NCI-H2029 (cell line): ENCODE measurements around the gene FIBIN.

ENCODE experiments used
- DNase-seq: peaks from one replicate; lab custom pipeline; 2025; lab: John Stamatoyannopoulos, UW

Gene FIBIN

GRCh38 chr11:27022659-27023251 is 28.8 kb downstream of the FIBIN start:
- DNase-seq = no peak

- DNase-seq = no peak
Measured at GRCh38 chr11:27024865-27025264, 31.0 kb downstream of the FIBIN start.

- DNase-seq = no peak
Measured at GRCh38 chr11:27025312-27025955, 31.5 kb downstream of the FIBIN start.

DNA sequence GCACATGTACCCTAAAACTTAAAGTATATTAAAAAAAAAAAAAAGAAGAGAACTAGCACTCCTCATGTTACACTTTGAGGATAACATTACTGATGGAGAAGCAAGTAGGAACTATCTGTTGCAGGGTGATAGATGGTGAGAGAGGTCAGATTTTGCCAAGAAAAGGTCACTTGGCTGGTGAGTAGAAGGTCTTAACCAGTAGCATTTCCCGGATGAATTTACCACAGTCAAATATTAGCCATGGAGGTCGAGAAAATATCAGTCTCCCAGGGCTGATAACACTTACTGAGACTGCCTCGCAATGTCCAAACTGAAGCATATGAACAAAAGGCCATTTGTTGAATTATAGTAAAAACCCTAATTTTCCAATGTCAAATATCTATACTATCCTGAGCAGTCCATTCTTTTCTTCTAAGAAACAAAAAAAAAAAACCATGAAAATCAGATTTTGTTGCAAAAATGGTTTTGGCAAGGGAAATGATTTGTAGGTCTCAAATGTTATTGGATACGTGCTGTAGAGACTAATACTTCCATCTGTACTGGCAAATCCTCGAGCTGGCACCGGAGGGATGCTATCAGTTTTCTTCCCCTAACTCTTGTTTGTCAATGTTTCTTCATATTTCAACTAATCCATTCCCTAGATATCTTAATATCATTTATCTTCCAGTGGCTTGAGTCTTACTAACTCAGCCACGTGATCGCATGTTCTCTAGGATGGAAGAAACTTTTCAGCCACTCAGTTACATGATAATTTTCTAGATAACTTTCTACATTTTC is 32.2 kb downstream of the FIBIN start:
- DNase-seq = no peak

DNA sequence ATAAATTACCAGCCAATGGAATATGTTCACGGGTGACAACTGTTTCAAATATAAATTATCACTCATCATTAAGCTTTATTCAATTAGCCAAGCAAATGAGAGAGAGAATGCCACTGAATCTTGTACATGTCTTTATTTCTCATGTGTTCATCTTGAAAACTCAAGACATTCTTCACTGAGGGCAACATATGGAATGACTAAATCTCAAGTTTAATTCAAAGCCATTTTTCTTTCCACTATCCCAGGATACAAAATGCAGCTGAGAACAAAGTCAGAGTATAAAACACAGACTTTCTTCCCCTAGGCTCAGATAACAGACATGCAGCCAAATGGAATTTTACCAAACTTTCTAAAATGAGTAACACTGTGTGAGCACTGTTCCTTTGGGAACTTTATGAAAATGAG is 34.7 kb downstream of the FIBIN start:
- no peak for DNase-seq

DNA sequence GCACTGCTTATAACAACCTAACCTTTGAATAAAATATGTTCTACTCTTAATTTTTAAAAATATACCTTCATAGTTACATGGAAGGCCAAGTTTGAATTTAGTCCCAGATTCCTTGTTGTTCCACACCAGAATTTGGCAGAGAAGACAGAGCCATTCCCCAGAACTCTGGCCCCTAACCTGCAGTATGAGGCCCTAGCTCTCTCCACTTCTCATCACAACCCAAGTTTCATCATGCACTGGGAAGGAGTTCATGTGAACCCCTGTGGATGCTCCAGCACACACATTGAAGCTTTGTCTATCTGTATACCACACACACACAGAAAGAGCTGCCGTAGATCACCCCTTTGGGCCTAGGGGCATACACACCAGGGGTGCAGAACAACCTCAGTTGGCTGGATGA is 36.1 kb downstream of the FIBIN start:
- DNase-seq = no peak

DNA sequence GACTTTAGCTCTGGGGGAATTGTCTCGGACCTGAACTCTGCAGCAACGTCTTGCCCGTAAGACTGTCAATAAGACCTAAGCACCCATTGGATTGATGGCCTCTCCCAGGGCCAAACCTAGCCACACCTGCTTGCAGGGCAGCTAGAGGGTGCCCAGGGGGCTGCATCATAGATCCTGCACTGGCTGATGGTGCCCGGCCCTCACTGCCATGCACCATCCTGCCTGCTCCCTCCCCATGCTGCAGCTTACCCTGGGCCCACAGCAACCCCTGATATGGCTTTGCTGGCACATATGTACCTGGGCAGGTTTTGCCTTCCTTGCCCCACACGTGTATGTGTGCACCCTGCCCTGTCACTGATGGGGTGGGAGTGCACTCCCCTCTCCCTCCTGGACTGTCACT is 37.8 kb downstream of the FIBIN start:
- DNase-seq = no peak

GRCh38 chr11:27039873-27040272 is 46.0 kb downstream of the FIBIN start:
- DNase-seq = no peak

DNA sequence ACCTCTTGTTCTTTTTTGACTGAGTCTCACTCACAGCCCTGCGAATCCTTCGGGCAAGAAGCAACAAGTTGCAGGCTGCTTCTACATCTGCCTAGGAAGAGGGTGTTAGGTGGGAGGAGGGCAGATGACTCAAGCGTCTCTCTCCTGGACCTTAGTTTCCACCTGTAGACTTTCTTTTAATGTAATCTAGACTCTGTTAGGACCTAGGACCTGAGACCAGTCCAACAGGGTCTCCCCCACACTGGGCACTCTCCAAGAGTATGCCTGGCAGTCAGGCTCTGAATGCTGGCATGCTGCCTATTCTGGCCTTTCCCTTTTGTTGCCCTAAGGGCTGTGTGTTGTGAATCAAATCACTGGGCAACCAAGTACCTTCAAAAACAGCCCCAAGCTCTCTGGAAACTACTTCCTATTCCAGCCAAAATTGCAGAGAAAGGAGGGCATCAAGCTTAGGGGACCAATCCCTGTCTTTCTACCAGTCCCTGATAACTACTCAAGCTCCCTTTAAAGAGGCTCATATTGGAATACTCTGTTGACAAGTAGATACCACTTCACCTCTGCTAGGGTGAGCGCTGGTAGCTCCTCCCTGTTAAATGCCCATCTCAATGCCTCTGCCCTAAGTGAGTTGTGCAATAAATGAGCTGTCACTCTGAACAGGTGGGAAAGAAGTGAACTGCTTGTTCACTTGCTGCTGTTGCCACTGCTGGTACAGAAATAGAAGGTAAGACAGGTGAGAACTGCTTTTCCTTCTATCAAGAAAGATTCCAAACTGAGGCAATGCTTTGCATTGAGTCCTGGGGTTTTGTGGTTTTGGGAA is 46.6 kb downstream of the FIBIN start, which contains the start of gene BBOX1:
Gene BBOX1, plus strand, starts transcription at position 514 of the 814 bp plus-strand sequence. CDS start 14,616 bp downstream, outside the sequence.
- no peak for DNase-seq

GRCh38 chr11:27041141-27041899 is 47.4 kb downstream of the FIBIN start:
- DNase-seq = no peak
